Spinal cord (tissue), 10 donors: ENCODE data around the gene TSPAN16. TPM values are rescaled to one million over a fixed set of nuclear protein-coding genes. Genes with fewer than 3 reads are reported as not detected.

Experiments
- DNase-seq, 6 donors: peaks; one replicate each; pipeline versions ENCODE4 v3.0.0 to v3.0.0-alpha.2; 2013 to 2015; ENCODE audit warnings: low spot score in 6 of 6, low read depth in 4 of 6
- H3K27ac ChIP-seq: one replicate; pipeline ENCODE4 v1.5.1; 2013; ENCODE audit warnings: low read depth, low read length, control low read depth
- H3K27me3 ChIP-seq: one replicate; pipeline ENCODE4 v1.6.1; 2013; ENCODE audit warnings: low read length; ENCODE audit not compliant: control insufficient read depth, insufficient read depth
- H3K36me3 ChIP-seq: one replicate; pipeline ENCODE4 v1.6.1; 2013; ENCODE audit warnings: low read length; ENCODE audit not compliant: control insufficient read depth, insufficient read depth
- H3K4me1 ChIP-seq: one replicate; pipeline ENCODE4 v1.6.1; 2013; ENCODE audit warnings: low read length; ENCODE audit not compliant: control insufficient read depth, insufficient read depth
- H3K4me3 ChIP-seq: one replicate; pipeline ENCODE4 v1.5.1; 2013; ENCODE audit warnings: low read depth, low read length, control low read depth
- H3K9me3 ChIP-seq: one replicate; pipeline ENCODE4 v1.6.1; 2013; ENCODE audit warnings: low read length; ENCODE audit not compliant: control insufficient read depth, insufficient read depth
- WGBS: methylation state at CpG from one replicate; pipeline ENCODE4 v1.1.5; 2013; ENCODE audit warnings: missing lambda C conversion rate; ENCODE audit not compliant: insufficient coverage; 5-methylcytosine and 5-hydroxymethylcytosine counted together
- polyA plus RNA-seq, 2 donors: library from polyadenylated mRNA; unstranded; fragments of 120-200 nt; gene quantifications; one replicate each; pipeline ENCODE4 v1.2.1, GENCODE V29; 2013; ENCODE audit not compliant: insufficient read length in 2 of 2
- total RNA-seq, 2 donors: library from RNA; depleted of rRNA in 1 of 2; stranded (reverse); fragments of 120-200 nt in 1 of 2; fragments of >200 nt in 1 of 2; gene quantifications; one replicate each; pipeline versions ENCODE4 v1.2.3 to v1.2.4, GENCODE V29; 2013 to 2014
- donor health status: healthy.

The TSPAN16 gene
- total and polyA plus RNA-seq, 4 donors = 0.36 TPM; not detected in 3

DNA sequence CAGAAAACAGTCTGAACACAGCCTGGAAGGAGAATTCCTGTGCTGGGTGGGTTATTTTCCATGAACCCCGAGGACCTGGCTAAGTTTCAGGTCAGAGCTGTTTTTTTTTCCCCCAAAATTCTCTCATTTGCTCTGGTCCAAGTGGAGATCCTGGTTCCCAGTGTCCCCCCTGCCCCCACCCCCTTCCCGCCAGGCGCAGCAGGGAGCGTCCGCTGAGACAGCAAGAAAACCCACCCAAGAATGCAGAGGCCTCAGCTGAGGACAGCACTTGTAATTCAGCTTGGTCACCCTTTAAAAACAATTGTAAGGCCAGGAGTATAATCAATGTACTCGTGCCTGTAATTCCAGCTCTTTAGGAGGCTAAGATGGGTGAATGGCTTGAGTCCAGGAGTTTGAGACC, 11.4 kb upstream of the TSPAN16 start:
- peaks cover under 1% of the 10 kb centered on the region for H3K9me3 ChIP-seq
- 27% methylated on average over 4 of the region's 6 CpGs for WGBS
- no peaks in the 10 kb centered on the region for H3K36me3 ChIP-seq
- DNase-seq = peak in 1 of 6 donors; percentile 55
- no peaks in the 10 kb centered on the region for H3K27me3 ChIP-seq
- peak overlapping the region; percentile 71 for H3K27ac ChIP-seq
- H3K4me1 ChIP-seq = no peaks in the 10 kb centered on the region
- no peak overlapping the region for H3K4me3 ChIP-seq

DNA sequence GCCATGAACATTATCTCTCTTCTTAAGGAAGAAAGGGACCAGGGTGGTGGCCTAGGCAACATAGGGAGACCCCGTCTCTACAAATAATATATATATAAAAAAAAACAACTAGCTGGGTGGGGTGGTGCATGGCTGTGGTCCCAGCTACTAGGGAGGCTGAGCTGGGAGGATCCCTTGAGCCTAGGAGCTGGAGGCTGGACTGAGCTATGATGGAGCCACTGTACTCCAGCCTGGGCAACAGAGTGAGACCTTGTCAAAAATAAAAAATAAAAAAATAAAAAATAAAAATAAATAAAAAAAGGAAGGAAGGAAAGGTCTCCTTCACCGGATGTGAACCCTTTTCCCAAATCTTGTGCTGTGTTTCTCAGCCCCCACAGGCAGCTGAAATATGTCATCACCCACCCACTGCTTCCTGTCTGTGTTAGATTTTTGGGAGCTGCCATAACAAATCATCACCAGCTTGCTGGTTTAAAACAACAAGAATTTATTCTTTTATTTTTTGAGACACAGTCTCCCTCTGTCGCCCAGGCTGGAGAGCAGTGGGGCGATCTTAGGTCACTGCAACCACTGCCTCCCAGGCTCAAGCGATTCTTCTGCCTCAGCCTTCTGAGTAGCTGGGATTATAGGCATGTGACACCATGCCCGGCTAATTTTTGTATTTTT, 9.5 kb upstream of the TSPAN16 start:
- Histone ChIP-seq H3K4me3 (no peak overlapping the region), H3K27me3 (no peaks in the 10 kb centered on the region), H3K4me1 (no peaks in the 10 kb centered on the region), H3K9me3 (no peaks in the 10 kb centered on the region), H3K27ac (no peak overlapping the region), H3K36me3 (no peaks in the 10 kb centered on the region)
- no peak for DNase-seq
- 78% methylated on average over 4 of the region's 6 CpGs for WGBS

DNA sequence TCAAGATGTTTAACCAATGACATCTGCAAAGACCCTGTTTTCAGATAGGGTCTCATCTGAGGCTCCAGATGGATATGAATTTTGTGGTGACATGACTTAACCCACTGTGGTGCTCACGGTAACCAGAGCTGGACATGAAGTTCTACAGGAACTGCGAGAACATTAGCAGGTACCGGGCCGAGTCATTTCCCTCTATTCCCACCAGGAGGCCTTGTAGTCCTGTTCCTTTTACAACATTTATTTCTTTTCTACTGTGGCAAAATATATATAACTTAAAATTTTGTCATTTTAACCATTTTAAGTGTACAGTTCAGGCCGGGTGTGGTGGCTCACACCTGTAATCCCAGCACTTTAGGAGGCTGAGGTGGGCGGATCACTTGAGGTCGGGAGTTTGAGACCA, 7.6 kb upstream of the TSPAN16 start:
- DNase-seq = no peak
- Histone ChIP-seq H3K4me3 (no peak overlapping the region), H3K9me3 (no peaks in the 10 kb centered on the region), H3K27ac (no peak overlapping the region), H3K27me3 (no peaks in the 10 kb centered on the region), H3K36me3 (no peaks in the 10 kb centered on the region), H3K4me1 (peaks cover under 1% of the 10 kb centered on the region)
- 87% methylated on average over 3 of the region's 7 CpGs for WGBS

DNA sequence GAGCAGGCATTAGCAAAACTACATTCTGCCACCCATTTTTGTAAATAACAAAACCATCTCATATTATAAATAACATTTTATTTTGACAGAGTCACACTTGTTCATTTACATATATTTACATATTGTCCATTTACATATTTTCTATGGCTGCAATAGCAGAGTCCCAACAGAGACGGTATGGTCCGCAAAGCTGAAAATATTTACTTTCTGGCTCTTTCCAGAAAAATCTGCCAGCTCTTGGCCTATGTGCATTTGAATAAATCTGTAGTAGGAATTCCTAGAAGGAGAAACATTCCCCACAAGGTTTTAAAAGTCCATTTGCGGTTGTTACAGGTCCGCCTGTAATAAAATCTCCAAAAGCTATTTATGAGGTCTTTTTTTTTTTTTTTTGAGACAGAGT, 5.7 kb upstream of the TSPAN16 start:
- H3K27ac ChIP-seq = no peak overlapping the region
- no peak overlapping the region for H3K4me3 ChIP-seq
- H3K4me1 ChIP-seq = peaks cover 10% of the 10 kb centered on the region
- DNase-seq = peak in 1 of 6 donors; percentile 66
- H3K27me3 ChIP-seq = no peaks in the 10 kb centered on the region
- no peaks in the 10 kb centered on the region for H3K9me3 ChIP-seq
- no peaks in the 10 kb centered on the region for H3K36me3 ChIP-seq
- WGBS = no CpG with 5 or more reads among the region's 4 CpGs

DNA sequence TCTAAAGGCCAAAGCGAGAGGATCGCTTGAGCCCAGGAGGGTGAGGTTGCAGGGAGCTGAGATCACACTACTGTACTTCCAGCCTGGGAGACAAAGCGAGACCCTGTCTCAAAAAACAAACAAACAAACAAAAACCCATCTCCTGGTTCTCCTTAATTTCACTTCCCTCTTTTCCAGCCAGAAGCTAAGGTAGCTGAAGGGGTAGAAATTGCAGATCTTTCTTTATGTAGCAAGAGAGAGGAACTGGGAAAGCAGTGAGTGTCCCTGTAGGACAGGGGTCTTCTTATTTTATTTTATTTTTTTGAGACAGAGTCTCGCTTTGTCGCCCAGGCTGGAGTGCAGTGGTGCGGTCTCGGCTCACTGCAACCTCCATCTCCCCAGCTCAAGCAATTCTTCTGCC, 4.5 kb upstream of the TSPAN16 start:
- Histone ChIP-seq H3K9me3 (no peaks in the 10 kb centered on the region), H3K27me3 (no peaks in the 10 kb centered on the region), H3K36me3 (no peaks in the 10 kb centered on the region), H3K4me3 (no peak overlapping the region), H3K4me1 (peaks cover 16% of the 10 kb centered on the region), H3K27ac (no peak overlapping the region)
- no peak for DNase-seq
- 86% methylated on average over 4 of the region's 7 CpGs for WGBS

DNA sequence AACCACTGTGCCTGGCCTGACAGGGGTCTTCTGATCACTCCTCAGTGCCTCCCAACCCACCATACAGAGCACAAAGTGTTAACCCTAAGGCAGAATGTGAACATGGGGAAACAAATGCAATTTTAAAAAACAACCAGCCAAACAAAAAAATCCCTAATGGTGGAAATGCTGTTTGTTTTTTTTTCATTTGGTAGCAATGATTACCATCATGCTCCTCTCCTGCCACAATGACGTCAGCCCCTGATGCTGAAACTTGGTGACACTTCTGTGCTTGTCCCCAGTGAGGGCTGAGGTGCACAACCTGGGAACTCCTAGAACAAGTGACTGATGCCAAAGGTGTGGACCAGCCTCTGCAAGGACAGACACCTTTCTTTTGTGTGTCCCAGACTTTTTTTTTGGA, 4.0 kb upstream of the TSPAN16 start:
- no peak overlapping the region for H3K4me3 ChIP-seq
- H3K9me3 ChIP-seq = no peaks in the 10 kb centered on the region
- whole genome bisulfite sequencing = 88% methylated on average over 1 of the region's 1 CpG
- H3K27ac ChIP-seq = no peak overlapping the region
- H3K4me1 ChIP-seq = peaks cover 16% of the 10 kb centered on the region
- no peaks in the 10 kb centered on the region for H3K36me3 ChIP-seq
- H3K27me3 ChIP-seq = no peaks in the 10 kb centered on the region
- DNase-seq = no peak

DNA sequence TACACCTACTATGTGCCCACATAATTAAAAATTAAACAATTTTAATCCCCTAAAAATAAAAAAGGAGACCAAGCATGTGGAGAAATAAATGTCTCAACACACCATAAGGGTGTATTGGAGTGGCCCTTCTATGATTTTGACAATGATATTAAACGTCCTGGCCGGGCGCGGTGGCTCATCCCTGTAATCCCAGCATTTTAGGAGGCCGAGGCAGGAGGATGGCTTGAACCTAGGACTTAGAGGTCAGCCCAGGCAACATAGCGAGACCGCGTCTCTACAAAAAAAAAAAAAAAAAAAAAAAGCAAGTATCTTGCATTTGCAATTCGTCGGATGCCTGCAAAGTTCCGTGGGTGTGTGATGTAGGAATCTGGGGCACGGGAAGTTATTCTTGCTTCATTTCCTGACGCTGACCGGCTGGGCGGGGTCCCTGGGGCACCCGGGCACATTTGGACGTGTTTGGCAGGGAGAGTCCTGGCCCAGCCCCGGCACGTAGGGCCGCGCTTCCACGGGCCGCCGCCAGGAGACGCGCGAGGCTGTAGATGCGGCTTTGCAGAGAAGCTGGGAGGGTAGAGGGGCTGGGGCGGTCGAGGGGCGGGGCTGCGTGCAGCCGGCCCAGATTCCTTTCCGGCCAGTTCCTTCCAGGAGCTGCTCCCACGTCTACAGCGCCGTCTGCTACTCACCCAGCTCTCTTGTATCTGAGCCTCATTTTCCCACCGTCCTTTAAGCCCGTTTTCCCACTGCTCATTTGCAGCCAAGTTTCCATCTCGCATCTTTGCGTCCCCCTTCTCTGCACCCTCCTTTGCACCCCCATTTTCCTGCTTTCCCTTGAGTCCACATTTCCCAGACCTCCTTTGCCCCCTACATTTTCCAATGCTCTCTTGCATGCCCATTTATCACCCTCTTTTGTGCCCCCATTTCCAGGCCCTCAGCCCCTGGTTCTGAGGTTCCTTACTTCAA, 2.2 kb upstream of the TSPAN16 start:
- peak overlapping the region; percentile 29 for H3K4me3 ChIP-seq
- DNase-seq = peak; percentile 69 to 96 (median 82)
- H3K4me1 ChIP-seq = peaks cover 16% of the 10 kb centered on the region
- 2% methylated on average over 34 of the region's 41 CpGs for WGBS
- H3K9me3 ChIP-seq = no peaks in the 10 kb centered on the region
- H3K27me3 ChIP-seq = no peaks in the 10 kb centered on the region
- peak overlapping the region; percentile 69 for H3K27ac ChIP-seq
- no peaks in the 10 kb centered on the region for H3K36me3 ChIP-seq

DNA sequence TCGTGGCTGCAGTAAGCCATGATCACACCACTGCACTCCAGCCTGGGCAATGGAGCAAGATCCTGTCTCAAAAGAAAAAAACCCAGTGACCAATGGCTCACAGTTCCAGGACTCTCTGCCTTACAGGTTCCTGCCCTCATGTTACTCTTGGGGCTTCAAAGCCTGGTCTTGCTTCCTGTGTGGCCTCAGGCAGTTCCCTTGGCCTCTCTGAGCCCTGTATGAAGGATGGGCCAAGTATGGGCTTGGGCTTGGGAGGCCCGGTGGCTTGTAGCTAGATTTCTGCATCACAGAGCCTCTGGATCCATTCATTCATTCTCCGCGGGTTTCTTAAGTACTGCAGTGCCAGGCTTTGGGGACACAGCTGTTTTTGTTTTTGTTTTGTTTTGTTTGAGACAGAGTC, 780 bp upstream of the TSPAN16 start:
- no peak for DNase-seq
- no CpG with 5 or more reads among the region's 4 CpGs for WGBS

DNA sequence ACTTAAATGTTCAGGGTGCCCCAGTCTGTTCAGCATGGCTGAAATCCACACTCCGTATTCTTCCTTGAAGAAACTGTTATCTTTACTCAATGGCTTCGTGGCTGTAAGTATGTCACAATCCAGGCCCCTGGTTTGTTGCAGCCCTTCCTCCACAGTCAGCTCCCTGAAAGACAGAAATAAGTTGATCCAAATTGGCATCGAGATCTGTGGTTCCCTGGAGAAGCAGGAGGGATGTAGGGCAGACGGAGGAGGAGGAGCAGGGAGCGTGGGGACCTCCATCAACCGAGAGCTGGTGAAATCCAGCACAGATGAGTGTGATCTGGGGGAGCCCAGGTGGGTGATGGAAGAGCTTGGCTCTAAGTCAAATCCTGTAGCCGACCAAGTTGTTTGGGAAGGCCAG, 304 bp downstream of the TSPAN16 start:
- Histone ChIP-seq H3K27ac (no peak overlapping the region), H3K4me3 (no peak overlapping the region), H3K27me3 (no peaks in the 10 kb centered on the region), H3K9me3 (no peaks in the 10 kb centered on the region), H3K36me3 (no peaks in the 10 kb centered on the region), H3K4me1 (peaks cover 16% of the 10 kb centered on the region)
- 65% methylated on average over 6 of the region's 7 CpGs for WGBS
- DNase-seq = peak in 1 of 6 donors; percentile 3

More for the DNA sequence above, 780 bp upstream of the TSPAN16 start:
- Histone ChIP-seq H3K27me3 (no peaks in the 10 kb centered on the region), H3K4me1 (peaks cover 16% of the 10 kb centered on the region), H3K9me3 (no peaks in the 10 kb centered on the region), H3K36me3 (no peaks in the 10 kb centered on the region), H3K27ac (no peak overlapping the region), H3K4me3 (no peak overlapping the region)
